Activated T-cell treated with anti-CD3 and anti-CD28 coated beads, Interleukin-2, amount 50 U/mL, for 48 hours (primary cell): ENCODE results near the gene TSNAXIP1.
"Not testable (repeated sequence)": the region's sequence is repeated elsewhere in the genome, so short reads cannot be mapped to it uniquely, and the experiment has no call there.

Experiments used
- DNase-seq, 2 experiments: peaks; one replicate each; pipeline ENCODE4 v3.0.0-alpha.2; 2020

TSNAXIP1 gene

GRCh38 chr16:67786491-67786890 is 20.2 kb upstream of the TSNAXIP1 start:
- no peak for DNase-seq

- DNase-seq, result no peak
Measured at GRCh38 chr16:67790071-67790470, 16.6 kb upstream of the TSNAXIP1 start.

- DNase-seq, result no peak
Measured at GRCh38 chr16:67796099-67796718, 10.5 kb upstream of the TSNAXIP1 start.

- DNase-seq, result no peak
Measured at GRCh38 chr16:67800338-67800926, 6.3 kb upstream of the TSNAXIP1 start.

- DNase-seq, result no peak
Measured at GRCh38 chr16:67801241-67801640, 5.4 kb upstream of the TSNAXIP1 start.

- DNase-seq, result peak in 1 of 2 experiments; percentile 38
Measured at GRCh38 chr16:67801883-67802282, 4.8 kb upstream of the TSNAXIP1 start.

- no peak for DNase-seq
Measured at GRCh38 chr16:67803894-67804293, 2.8 kb upstream of the TSNAXIP1 start.

- no peak for DNase-seq
Measured at GRCh38 chr16:67804853-67805542, 1.7 kb upstream of the TSNAXIP1 start.

- peak in 1 of 2 experiments; percentile 30 for DNase-seq
Measured at GRCh38 chr16:67805718-67806427, 816 bp upstream of the TSNAXIP1 start.

- DNase-seq, result no peak
Measured at GRCh38 chr16:67807148-67807682, 526 bp downstream of the TSNAXIP1 start.

- no peak for DNase-seq
Measured at GRCh38 chr16:67811899-67812298, 5.2 kb downstream of the TSNAXIP1 start.

GRCh38 chr16:67814567-67814966 is 7.9 kb downstream of the TSNAXIP1 start:
- no peak for DNase-seq

- no peak for DNase-seq
Measured at GRCh38 chr16:67820608-67821259, 14.0 kb downstream of the TSNAXIP1 start.

- no peak for DNase-seq
Measured at GRCh38 chr16:67822511-67822910, 15.8 kb downstream of the TSNAXIP1 start.

- DNase-seq, result no peak
Measured at GRCh38 chr16:67825119-67825518, 18.4 kb downstream of the TSNAXIP1 start.

GRCh38 chr16:67825906-67826305 is 19.2 kb downstream of the TSNAXIP1 start:
- no peak for DNase-seq

GRCh38 chr16:67828651-67829050 is 22.0 kb downstream of the TSNAXIP1 start:
- no peak for DNase-seq

- DNase-seq, result no peak
Measured at GRCh38 chr16:67833030-67833414, 26.3 kb downstream of the TSNAXIP1 start.

GRCh38 chr16:67833415-67834241 is 26.9 kb downstream of the TSNAXIP1 start:
- peak; percentile 97 for DNase-seq

GRCh38 chr16:67834242-67834614 is 27.5 kb downstream of the TSNAXIP1 start:
- DNase-seq, result no peak

GRCh38 chr16:67837190-67837589 is 30.5 kb downstream of the TSNAXIP1 start:
- DNase-seq, result not testable (repeated sequence)

- no peak for DNase-seq
Measured at GRCh38 chr16:67837811-67838210, 31.1 kb downstream of the TSNAXIP1 start.
